ENCODE data around the gene AHSG.

DNA sequence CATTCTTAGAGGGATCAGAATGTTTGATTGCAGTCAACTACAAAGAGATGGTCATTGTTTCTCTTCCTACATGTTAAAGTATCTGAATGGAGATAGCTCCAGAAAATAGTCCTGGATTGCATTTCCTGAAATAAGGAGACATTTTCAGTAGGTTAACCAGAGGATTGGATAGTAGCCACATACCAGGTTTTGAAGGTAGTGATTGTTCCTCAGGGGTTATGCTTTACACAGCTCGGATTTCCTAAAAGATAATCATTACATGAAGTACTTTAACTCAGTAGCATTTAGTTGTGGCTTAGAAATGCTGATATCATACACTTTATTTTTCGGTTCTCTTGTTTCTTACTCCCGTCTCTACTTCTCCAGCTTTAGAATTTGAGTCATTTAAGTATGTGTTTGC is 32.1 kb upstream of the AHSG start:
- no peak for TF ChIP-seq POLR2A (IDR thresholded peaks at IDR 0.05)
- TF ChIP-seq, protein P1, sequence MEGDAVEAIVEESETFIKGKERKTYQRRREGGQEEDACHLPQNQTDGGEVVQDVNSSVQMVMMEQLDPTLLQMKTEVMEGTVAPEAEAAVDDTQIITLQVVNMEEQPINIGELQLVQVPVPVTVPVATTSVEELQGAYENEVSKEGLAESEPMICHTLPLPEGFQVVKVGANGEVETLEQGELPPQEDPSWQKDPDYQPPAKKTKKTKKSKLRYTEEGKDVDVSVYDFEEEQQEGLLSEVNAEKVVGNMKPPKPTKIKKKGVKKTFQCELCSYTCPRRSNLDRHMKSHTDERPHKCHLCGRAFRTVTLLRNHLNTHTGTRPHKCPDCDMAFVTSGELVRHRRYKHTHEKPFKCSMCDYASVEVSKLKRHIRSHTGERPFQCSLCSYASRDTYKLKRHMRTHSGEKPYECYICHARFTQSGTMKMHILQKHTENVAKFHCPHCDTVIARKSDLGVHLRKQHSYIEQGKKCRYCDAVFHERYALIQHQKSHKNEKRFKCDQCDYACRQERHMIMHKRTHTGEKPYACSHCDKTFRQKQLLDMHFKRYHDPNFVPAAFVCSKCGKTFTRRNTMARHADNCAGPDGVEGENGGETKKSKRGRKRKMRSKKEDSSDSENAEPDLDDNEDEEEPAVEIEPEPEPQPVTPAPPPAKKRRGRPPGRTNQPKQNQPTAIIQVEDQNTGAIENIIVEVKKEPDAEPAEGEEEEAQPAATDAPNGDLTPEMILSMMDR (IDR thresholded peaks at IDR 0.05), result no peak
